OCI-M2 (cell line): Measurements from ENCODE around the gene TRAPPC3.

ENCODE experiments used
- DNase-seq: peaks from one replicate; lab custom pipeline; 2025; ENCODE audit not compliant: unreplicated experiment; lab: John Stamatoyannopoulos, UW

TRAPPC3 gene

DNA sequence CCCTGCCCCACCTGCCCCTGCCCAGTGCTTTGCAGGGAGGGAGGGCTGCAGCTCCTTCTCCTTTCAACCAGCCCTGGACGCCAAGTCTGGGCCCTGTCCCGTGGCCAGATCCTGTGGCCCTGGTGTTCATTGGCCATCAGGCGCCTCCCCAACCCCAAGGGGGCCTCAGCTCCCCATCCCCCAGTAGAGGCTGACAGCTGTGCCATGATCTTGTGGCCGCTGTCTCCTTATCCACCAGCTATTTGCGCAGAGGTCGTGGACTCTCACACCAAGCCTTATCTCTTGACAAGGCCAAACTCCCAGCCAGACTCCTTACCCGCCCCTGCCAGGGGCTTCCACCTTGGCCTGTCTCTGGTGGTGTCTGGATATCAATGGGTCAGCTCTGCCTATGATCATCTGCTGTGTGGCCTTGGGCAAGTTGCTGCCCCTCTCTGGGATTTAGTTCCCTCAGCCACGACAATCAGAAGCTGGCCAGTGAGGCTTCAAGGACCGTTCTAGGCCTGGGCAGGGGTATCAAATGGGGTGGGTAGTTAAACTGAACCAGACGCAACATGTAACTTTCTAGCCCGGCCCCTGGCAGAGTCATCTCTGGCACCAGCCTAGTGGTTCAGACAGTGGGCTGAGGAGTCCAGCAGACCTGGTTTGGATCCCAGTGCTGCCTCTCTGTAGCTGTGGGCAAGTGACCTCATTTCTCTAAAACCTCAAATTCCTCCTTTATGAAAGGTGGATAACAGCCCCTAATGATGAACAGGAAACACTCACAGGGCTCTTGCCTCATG lies 21.0 kb downstream of the TRAPPC3 start:
- no peak for DNase-seq

DNA sequence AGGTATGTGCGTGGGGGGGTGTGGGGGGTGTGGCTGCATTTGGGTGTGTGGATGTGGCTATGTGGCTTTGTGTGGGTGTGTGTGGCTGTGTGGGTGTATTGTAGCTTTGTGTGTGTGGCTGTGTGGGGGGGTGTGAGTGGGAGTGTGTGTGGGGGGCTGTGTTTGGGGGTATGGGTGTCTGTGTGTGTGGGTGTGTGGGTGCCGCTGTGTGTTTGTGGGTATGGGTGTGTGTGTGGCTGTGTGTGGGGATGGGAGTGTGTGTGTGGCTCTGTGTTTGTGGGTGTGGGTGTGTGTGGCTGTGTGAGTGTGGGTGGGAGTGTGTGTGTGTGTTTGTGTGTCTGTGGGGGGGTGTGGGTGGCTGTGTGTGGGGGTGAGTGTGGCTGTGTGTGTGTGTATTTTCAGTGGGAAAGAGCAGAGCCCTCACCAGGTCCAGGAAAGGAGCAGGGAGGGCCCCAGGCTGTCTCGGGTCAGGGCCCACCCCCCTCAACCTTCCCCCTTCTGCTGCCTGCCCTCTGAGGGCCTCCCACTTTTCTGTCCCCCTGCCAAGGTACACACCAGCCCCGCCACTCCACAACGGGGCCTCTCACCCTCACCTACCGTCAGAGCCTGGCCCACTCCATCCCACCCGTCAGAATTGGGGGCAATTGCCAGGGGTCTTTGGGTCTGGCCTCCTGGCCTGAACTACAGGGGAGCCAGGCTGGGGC lies 22.3 kb downstream of the TRAPPC3 start:
- no peak for DNase-seq

GRCh38 chr1:36126005-36126716 lies 23.1 kb downstream of the TRAPPC3 start:
- no peak for DNase-seq

GRCh38 chr1:36125129-36125991 lies 23.9 kb downstream of the TRAPPC3 start, which contains the start of gene COL8A2:
Gene COL8A2 (minus strand): TSS chr1:36125222. CDS start chr1:36100242, 24,980 bp downstream.
- DNase-seq = no peak

- DNase-seq = no peak
These were observed 24.7 kb downstream of the TRAPPC3 start for GRCh38 chr1:36124404-36125128.

- DNase-seq = no peak
These were observed 25.9 kb downstream of the TRAPPC3 start for GRCh38 chr1:36123356-36123755.

DNA sequence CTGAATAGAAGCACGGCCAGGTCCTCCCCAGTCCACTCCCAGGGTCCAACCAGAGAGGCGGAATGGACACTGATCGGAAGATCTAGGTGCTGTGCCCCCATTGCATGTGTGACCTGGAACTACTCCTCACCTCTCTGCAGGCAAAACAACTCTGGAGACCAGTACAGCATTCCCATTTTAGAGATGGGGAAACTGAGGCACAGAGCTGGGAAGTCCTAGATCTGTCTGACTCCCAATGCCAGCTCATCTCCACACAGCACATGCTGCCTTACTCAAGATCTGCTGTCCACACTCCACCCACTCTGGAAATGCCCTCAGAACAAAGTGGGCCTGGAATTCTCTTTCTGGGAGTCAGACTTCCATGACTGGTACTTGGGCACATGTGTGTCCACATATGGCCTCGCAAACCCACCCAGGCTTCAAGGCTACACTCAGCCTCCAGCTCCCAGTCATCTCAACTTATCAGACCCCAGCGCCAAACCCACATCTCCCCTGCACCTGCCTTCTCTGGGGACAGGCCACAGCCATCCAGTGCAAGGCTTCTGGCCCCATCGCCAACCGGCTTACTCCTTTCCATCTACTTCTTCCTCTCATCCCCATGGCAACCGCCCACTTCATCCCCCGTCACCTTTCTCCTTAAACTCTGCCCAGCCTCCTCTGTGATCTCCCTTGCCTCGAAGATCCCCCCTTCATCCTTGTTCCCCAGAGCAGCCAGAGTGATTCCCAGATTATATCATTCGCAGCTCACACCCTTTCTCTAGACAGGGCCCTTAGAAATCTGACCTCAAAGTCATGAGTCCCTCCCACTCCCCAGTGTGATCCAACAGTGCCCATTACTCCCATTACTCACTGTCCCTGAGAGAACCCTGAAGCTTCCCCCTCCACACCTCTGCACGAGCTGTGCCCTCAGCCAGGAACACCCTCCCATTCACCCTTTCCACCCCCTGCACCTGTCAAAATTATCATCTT lies 26.9 kb downstream of the TRAPPC3 start:
- DNase-seq = no peak

DNA sequence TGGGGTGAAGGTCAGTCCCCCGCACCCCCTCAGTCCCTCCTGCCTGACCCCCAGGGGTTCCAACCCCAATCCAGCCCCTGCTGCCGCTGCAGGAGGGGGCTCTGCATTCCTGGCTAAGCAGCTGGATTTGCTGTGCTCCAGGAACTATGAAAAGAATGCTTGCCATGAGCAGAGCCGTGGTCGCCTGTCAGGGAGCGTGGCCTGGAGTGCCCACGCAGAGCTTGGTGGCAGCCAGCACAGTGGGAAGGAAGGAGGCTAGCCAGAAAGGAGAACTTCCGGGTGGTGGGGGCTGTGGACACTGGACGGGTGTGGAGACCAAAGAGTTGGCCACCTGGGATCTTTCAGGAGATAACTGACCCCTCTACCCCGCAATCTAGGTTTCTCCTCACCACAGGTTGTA lies 29.8 kb downstream of the TRAPPC3 start:
- DNase-seq = no peak

GRCh38 chr1:36118447-36119204 lies 30.7 kb downstream of the TRAPPC3 start:
- no peak for DNase-seq

DNA sequence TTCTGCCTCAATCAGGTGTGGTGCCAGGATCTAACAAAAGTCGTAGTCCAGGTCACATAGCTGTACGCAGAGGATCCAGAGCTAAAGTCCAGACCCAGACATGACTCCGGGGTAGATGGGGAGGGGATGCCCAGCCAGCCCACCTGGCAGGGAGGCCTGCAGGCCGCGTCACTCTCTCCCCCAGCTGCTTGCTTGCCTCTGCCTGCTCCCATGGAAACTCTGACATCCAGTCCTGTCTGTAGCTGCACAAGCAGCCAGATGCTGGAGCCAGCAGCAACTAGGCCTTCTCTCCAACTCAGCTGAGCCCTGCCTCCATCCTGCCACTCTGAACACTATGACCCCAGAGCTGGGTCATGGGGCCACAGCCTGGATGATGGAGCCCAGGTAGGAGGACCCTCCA lies 32.4 kb downstream of the TRAPPC3 start:
- no peak for DNase-seq

DNA sequence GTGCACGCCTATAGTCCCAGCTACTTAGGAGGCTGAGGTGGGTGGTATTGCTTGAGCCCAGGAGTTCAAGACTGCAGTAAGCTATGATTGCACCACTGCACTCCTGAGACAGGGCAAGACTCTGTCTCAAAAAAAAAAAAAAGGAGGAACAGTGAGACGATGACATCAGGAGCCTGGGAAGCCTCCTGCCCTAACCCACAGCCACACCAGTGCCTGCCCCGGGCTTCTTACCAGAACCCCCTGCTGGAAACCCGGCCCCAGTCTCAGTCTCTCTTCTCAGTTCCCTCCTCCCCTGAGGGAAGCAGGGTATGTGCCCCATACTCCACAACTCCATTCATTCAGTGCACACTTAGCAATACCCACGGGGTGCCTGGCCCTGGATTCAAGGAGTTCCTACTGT lies 33.4 kb downstream of the TRAPPC3 start:
- no peak for DNase-seq

GRCh38 chr1:36115200-36115669 lies 34.1 kb downstream of the TRAPPC3 start:
- DNase-seq = no peak

DNA sequence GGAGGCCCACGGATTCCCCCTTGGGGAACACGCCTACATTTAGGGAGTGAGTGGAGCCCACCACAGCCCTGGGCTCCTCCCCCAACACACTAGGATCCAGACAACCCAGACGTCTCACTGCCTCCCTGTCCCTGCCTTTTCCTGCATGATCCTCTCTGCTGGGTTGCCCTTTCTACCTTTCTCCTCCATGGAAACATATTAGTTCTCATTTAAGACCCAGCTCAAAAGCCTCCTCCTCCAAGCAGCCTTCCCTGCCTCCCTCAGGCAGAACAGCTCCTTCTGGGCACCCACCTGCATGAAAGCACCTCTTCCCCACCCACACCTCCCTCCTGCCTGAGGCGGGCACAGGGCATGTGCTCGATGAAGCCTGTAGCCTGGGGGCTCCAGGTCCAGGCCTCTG lies 34.9 kb downstream of the TRAPPC3 start:
- no peak for DNase-seq

- DNase-seq = no peak
These were observed 36.5 kb downstream of the TRAPPC3 start for GRCh38 chr1:36112823-36113222.

DNA sequence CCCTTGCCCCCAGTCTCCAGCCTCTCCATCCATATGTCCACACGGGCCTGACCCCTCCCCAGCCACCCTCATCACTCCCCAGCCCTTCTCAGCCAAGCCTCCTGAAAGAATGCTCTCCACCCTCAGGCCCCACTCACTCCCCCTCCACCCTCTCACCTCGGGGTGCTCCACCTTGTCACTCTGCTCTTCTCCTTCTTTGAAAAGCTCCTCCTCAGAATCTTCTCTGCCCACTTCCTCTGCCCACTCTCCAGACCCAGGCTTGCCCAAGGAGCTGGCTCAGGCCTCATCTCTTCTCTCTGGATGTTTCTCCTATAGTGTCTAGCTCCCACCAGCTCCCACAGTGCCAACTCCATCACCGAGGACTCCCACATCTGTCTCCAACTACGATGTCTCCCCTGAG lies 38.1 kb downstream of the TRAPPC3 start:
- DNase-seq = no peak

DNA sequence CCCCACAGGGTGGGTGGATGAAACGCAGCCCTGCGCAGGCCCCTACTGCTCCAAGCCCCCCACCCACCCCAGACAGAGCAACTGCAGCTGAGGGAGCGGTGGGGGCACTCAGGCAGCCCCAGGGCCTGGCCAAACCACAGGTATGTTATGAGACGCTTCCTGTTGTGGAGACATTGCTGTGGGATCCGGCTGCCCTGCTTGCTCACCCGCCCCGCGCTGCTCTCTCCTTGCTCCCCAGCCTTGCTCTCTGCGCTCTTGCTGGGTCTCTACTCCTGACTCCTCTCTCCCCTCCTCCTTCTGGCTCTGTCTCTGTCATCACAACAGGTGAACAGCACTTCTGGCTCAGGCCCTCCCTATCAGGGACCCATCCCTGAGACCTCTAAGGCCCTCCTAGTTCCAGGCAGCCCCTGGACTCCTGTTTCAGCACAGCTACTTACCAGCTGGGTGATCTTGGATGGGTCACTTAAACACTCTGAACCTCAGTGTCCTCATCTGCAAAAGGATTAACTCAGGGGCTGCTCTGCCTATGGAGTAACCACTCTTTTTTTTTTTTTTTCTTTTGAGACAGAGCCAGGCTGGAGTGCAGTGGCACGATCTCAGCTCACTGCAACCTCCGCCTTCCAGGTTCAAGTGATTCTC lies 40.1 kb downstream of the TRAPPC3 start:
- DNase-seq = no peak

DNA sequence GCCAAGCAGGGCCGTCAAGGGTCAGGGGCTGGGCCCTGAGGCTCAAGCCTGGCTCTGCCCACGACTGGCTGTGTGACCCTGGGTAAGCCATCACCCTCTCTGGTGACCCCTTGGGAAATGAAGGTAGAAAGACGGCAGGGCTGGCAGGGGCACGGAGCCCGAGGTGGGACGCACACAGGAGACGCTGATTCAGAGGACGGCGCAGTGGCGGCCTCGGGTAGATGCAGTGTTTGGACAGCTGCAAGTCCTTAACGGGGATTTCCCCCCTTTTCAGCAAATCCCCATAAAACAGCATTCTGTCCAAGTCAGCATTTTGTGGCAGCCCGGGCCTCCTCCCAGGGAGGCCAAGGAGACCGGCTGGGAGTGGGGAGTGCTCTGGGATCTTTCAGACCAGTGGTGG lies 41.0 kb downstream of the TRAPPC3 start:
- no peak for DNase-seq

- DNase-seq = no peak
These were observed 41.9 kb downstream of the TRAPPC3 start for GRCh38 chr1:36107394-36107793.
